A673 (cell line): ENCODE data around the gene RSPH6A.

ENCODE experiments used
- CTCF ChIP-seq: fragments of 300-800, 200-600 bp; sonication (generic); conservative IDR thresholded peaks from 2 replicates; pipeline ENCODE4 v1.5.1; 2017; ENCODE audit warnings: low read depth, mild to moderate bottlenecking, antibody characterized with exemption, low read length, moderate library complexity, mixed read lengths
- EZH2 ChIP-seq: fragments of 200-600 bp; sonication (generic); IDR thresholded peaks from 2 replicates; pipeline ENCODE4 v1.6.1; 2017; ENCODE audit warnings: borderline replicate concordance, low read depth, mild to moderate bottlenecking, mixed read lengths, antibody characterized with exemption, low read length; ENCODE audit not compliant: poor library complexity, severe bottlenecking

GRCh38 chr19:45768655-45768983 is 46.5 kb downstream of the RSPH6A start:
- no peak for TF ChIP-seq EZH2
- no peak for TF ChIP-seq CTCF
